Fibroblast of skin of right quadriceps (primary cell): ENCODE data around the gene IL1RAPL1.
"Not testable (repeated sequence)": the region's sequence is repeated elsewhere in the genome, so short reads cannot be mapped to it uniquely, and the experiment has no call there.

Source experiments
- DNase-seq: peaks from one replicate; pipeline ENCODE4 v3.0.0-alpha.2; 2013

IL1RAPL1 gene

DNA sequence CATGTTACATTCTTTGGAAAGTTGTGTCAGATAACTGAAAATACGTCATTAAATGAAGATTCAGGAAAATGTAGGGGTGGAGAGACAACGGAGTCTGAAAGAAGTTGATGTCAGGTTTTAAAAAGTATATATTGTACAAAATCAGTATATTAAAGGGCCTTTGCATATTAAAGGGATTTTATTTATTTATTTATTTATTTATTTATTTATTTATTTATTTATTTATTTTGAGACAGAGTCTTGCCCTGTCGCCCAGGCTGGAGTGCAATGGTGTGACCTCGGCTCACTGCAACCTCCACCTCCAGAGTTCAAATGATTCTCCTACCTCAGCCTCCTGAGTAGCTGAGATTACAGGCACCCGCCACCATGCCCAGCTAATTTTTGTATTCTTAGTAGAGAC lies 213.4 kb downstream of the IL1RAPL1 start:
- not testable (repeated sequence) for DNase-seq

GRCh38 chrX:28802625-28803024 lies 215.4 kb downstream of the IL1RAPL1 start:
- no peak for DNase-seq

DNA sequence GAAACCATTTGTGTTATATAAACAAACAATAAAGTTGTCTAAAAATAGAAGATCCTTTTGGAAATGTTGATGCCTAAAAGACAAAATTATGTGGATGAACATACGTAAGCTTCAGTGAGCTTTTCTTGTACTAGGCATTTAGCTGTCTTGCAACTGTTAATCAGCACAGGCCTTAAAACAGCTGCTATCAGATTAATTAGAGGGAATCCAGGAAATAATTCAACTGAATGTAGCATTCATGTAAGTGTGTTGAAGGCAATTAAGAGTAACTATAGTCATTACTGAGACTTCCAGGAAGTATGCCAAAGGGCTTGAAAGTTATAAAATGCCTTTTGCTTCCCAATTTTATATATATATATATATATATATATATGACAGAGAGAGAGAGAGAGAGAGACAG lies 248.7 kb downstream of the IL1RAPL1 start:
- DNase-seq, result no peak

GRCh38 chrX:28843817-28844216 lies 256.6 kb downstream of the IL1RAPL1 start:
- DNase-seq, result no peak

DNA sequence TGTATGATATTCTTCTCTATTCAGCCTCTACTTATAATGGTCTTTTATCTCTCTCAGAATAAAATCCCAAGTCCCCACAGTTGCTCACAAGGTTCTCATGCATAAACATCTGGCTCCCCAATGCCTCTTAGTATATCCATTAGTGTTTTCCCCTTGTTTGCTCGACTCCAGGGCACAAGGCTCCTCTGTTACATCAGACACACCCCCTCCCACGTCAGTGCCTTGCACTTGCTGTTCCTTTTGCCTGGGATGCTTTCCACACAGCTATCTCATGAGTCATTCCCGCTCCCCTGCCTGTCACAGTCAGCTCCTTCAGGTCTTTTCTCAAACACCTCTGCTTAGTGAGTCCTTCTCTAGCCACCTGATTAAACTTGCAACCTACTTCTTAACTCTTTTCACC lies 260.2 kb downstream of the IL1RAPL1 start:
- peak; percentile 1 for DNase-seq

DNA sequence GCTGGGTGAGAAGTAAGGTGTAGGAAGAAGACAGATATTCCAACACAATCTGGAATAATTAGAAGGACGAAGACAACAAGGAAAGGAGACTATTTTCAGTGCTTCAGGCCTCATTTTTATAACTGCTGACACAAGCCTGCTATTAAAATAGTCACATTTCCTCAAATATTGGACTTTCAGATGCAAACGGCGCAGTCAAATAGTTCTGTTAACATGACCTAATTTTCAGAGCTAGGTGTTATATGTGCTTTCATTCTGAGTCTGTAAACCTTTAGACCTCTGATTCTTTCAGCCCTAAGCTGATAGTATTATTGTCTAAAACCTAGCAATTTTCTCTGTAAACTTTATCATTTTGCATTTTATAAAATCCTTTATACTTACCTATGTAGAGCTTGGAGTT lies 261.5 kb downstream of the IL1RAPL1 start:
- no peak for DNase-seq

DNA sequence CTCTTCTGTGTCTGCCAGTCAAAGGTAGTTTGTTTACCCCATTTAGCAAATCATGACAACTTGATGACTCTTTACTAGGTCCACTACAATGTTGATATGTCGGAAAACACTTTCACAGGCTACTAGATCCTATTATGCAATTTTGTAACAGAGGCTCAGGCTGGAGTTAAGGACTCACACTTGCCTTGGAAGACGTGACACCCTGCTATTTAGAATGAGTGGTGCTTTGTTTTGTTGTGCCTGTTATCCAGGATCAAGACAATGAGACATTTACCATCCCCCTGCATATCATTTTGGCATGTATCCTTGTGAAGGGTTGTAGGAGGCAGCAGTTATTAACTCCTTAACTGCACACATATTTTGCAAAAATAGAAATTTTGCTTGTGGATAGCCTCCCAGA lies 263.7 kb downstream of the IL1RAPL1 start:
- DNase-seq, result no peak

DNA sequence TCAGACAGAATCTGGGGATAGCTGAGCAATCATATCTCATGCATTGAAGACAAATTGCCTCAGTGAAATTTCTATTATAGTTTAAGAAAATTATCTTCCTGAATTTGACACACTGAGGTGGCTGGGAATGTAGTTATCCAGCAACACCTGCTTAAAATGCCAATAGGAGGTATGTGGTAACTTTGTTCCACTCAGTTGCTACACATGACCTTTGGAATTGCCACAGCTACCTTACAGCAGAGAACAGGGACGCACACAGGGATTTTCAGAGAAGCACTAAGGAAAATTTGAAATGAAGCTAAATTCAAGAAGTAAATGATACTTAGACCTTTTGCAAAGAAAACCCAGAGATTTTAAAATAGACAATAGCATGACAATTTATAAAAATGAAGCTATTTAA lies 264.6 kb downstream of the IL1RAPL1 start:
- no peak for DNase-seq

DNA sequence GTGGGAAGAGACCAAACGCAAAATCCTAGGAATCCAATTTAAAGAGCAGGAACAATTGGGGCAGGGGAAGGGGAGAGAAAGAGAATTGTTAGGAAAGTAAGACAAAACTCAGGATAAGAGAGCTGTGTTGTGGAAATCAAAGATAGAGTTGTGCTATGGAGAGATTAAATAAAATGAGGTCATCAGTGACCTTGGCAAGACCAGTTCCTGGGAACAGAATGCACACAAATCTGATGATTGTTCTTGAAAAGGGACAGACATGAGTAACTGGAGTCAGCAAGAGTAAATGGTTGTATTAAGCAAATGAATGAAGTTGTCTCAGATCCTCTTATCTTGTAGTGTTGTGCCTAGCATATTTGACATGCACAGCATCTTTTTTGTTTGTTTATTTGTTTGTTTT lies 267.4 kb downstream of the IL1RAPL1 start:
- no peak for DNase-seq

DNA sequence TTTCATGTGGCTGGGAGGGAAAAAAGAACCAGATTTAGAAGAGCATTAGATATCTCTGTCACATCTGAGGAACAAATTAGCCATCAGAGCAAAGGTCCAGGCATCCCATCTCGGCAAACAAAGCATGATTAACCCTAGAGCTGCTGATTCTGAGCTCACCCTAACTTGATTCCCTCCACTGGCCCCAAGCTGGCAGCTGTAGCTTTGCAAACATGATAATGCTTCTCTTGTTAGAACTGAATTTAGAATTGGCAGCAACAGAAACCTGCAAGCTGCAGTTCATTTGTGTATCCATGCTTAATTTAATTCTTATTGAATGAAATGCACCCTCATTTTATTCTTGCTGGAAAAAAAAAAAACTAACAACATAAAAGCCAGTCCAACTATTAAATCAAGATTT lies 289.2 kb downstream of the IL1RAPL1 start:
- DNase-seq, result no peak

DNA sequence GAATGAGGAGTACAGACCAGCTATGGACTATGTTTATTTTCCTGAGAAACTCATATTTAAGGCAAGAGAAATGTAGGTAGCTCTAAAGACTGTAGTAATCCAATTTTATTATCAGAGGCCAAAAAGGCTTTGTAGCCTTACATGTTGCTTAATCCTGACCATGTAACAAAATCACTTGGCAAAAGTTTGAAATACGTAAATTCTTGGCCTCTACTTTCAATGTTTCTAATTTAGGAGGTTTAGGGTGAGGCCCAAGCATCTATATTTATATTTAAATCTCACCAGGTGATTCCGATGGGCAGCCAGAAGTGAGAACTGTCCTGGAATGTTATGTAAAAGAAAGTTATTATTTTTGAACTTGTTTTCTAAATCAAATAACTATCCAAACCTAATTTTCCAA lies 289.7 kb downstream of the IL1RAPL1 start:
- DNase-seq, result no peak

DNA sequence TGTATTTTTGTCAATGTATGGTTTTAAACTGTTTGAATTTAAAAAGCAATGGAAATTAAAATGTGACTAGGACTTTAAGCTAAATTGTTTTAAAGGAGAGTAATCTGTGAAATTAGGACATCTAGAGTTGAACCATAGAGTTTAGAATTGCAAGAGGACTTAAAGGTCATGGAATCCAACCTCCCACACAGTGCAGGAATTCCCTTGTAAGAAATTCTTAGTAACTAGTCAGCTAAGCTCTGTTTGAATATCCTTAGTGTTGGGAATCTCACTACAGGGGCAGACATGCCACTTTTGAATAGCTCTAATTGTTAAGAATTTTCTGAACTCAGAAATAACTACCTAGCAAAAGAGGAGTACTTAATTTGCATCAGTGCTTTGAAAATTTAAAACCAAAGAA lies 292.9 kb downstream of the IL1RAPL1 start:
- no peak for DNase-seq

DNA sequence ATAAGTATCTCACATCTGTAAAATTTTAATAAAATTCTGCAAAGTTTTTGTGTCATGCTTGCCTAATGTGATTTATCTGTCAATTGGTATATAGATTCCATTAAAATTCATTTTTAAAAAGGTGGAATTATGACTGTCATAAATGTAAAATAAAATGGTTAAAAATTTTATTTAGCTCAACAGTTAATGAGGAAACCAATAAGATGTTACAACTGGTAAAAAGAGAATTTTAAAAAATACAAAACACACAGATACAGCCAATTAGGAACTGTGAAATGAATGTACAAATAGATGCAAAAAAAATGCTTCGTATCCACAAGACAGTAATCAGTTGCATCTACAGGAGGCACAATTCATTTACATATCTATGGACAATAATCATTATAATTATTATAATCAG lies 297.6 kb downstream of the IL1RAPL1 start:
- DNase-seq, result no peak

DNA sequence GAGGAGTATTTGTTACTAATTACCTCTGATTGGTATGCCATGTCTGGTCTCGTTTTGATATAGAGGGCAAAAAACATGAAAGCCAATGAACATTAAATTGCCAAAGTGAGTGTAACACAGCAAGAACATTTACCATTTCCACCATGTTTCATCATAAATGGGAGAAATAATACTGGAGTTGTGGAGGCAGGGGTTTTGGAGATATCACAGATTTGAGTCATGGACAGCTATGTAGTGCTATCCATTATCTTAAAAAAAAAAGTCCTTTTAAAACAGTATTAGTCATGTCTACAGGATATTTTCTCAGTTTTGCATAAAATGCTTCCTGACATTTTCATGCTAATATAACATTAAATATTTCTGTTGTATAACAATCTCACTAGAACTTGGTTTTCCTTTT lies 301.2 kb downstream of the IL1RAPL1 start:
- peak; percentile 51 for DNase-seq

DNA sequence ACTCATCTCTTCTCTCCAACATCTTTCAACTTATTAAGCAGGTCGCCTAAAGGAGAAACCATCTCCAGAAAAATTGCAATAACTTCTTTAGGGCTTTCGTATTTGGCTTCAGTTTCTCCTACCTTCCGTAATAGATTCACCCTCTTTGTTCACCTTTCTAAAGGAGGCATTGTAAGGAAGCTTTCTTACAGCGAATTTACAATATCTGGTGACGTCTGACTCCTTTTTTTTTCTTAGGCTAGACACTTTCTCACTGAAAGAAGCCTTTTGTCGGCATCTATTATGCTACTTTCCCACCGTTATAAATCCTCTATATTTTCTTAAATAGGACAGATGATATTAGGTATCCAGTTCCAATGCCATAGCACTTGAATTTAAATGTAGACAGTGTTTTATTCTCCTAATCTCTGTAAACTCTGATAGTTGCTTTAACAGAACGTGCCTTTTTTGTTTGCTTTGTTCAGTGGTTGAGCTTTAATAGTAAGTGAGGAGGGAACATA lies 302.4 kb downstream of the IL1RAPL1 start:
- DNase-seq, result no peak

DNA sequence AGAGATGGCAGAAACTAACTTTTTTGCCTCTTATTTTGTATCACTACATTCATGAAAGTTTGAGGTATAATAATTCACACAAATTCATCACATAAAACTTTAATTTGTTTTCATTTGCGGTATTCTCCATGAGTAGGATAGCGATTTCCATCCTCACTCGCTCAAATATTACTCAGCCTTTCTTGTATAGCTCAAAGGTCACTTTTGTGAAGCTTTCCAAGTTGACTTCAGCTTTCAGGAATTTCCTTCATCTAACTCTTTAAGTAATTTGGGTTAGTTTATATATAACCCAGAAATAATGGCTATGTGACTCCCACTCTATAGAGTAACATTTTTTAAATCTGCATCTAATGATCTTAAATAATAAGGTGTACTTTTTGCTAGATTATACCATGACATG lies 314.4 kb downstream of the IL1RAPL1 start:
- peak; percentile 31 for DNase-seq

- DNase-seq, result peak; percentile 32
Measured at GRCh38 chrX:28910487-28910886, 323.2 kb downstream of the IL1RAPL1 start.

- peak; percentile 0 for DNase-seq
Measured at GRCh38 chrX:28920153-28920943, 333.1 kb downstream of the IL1RAPL1 start.

- DNase-seq, result no peak
Measured at GRCh38 chrX:28922106-28922505, 334.9 kb downstream of the IL1RAPL1 start.

DNA sequence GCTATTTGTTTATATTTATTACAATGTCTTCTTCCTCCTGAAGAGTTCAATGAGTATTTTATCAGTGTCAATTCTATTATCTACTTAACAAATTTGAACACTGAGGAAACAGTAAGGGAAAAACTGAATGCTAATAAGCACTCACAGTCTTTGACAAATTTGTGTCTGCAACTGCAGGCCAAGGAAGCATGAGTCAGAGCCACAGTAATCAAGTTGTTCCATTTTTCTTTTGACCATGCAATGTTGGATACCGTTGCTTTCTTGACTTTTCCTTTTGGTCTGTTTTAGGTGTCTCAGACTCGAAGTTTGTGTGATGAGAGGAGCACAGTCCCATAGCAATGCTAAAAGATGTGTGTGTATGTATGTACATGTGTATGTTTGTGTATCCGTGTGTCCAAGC lies 359.6 kb downstream of the IL1RAPL1 start:
- no peak for DNase-seq

DNA sequence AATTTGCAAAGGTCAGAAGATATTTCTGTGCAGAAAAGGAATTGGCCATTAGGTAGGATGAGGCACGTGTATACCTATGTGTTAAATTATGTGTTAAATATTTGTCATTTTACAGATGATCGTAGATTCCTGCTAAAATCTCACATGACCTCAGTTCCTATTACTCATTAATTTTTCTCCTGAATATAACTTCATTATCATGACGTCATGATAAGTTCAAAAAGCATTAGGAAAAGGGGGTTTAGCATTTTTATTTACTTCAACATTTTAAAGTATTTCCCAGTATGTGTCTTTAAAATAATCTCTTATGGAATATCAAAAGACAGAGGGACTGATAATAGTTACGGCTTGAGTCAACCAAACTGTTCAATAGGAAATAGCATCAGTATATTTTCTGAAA lies 372.8 kb downstream of the IL1RAPL1 start:
- DNase-seq, result no peak

- no peak for DNase-seq
Measured at GRCh38 chrX:28966331-28966730, 379.1 kb downstream of the IL1RAPL1 start.

DNA sequence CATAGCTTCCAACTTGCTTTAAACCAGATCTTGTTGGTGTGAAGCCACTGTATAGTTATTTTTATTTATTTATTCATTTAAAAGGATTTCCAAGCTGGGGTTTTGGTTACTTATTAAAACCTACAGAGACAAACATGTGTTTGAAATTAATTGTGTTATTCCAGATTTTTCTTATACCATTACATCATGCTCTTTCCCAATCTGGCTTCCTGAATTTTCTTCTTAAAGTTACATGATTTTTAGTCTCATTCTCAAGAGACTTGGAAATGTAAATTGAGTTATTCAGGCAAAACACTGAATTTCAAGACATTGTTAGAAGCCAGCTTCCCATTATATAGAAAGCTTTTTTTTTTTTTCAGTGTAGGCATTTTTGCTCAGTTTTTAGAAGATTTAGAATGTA lies 381.9 kb downstream of the IL1RAPL1 start:
- DNase-seq, result peak; percentile 2

DNA sequence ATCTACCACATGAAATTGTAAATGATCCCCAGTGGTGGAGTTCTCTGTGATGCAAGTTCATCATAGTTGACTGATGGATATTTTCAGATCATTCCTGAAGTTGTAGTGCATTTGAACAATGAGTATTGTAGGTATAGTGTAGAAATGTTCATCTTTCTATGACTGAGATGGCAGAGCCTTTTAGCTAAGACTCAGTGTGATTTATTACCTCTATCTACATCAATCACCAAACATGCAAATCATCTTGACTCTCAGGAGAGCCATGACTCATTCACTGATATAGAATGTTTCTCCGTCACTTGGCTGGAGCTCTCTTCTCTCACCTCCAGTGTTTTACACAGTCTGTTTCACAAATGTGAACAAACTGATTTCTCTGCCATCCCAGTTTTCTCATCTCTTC lies 392.6 kb downstream of the IL1RAPL1 start:
- DNase-seq, result no peak

GRCh38 chrX:28981952-28982351 lies 394.7 kb downstream of the IL1RAPL1 start:
- no peak for DNase-seq
